Osteoblast (primary cell): ENCODE results near the gene MTTP. TPM values are rescaled to one million over a fixed set of nuclear protein-coding genes. Genes with fewer than 3 reads are reported as not detected.
"Not testable (repeated sequence)": the region's sequence is repeated elsewhere in the genome, so short reads cannot be mapped to it uniquely, and the experiment has no call there.

Experiments
- DNase-seq: peaks from one replicate; pipeline ENCODE4 v3.0.0; 2011; ENCODE audit warnings: low spot score, mixed read lengths; ENCODE audit not compliant: insufficient read length; ENCODE audit errors: missing footprints
- H2AFZ ChIP-seq: 2 replicates; pipeline ENCODE4 v1.6.0; 2011; ENCODE audit warnings: mild to moderate bottlenecking, low read length
- H3K27ac ChIP-seq: 2 replicates; pipeline ENCODE4 v1.5.1; 2011; ENCODE audit warnings: mild to moderate bottlenecking, low read depth, low read length, moderate library complexity
- H3K27me3 ChIP-seq: 2 replicates; pipeline ENCODE4 v1.6.0; 2012; ENCODE audit warnings: mild to moderate bottlenecking, control low read depth, inconsistent platforms, low read length, moderate library complexity; ENCODE audit not compliant: insufficient read depth
- H3K36me3 ChIP-seq: 2 replicates; pipeline ENCODE4 v1.5.1; 2011; ENCODE audit warnings: mild to moderate bottlenecking, low read length, control low read depth, moderate library complexity; ENCODE audit not compliant: insufficient read depth
- H3K4me1 ChIP-seq: 2 replicates; pipeline ENCODE4 v1.5.1; 2011; ENCODE audit warnings: mild to moderate bottlenecking, low read length, control low read depth, moderate library complexity; ENCODE audit not compliant: insufficient read depth
- H3K4me2 ChIP-seq: 2 replicates; pipeline ENCODE4 v1.6.0; 2011; ENCODE audit warnings: mild to moderate bottlenecking, low read length; ENCODE audit not compliant: insufficient read depth
- H3K4me3 ChIP-seq: fragments of 200-600 bp; sonication (generic); 3 replicates; pipeline ENCODE4 v1.5.1; 2012; ENCODE audit warnings: mild to moderate bottlenecking, low read length, inconsistent platforms; ENCODE audit not compliant: insufficient read depth
- H3K79me2 ChIP-seq: 2 replicates; pipeline ENCODE4 v1.6.0; 2012; ENCODE audit warnings: mild to moderate bottlenecking, low read length, control low read depth, inconsistent platforms; ENCODE audit not compliant: insufficient read depth
- H3K9me3 ChIP-seq: 2 replicates; pipeline ENCODE4 v1.5.1; 2011; ENCODE audit warnings: low read depth, low read length, control low read depth
- H4K20me1 ChIP-seq: 2 replicates; pipeline ENCODE4 v1.6.0; 2012; ENCODE audit warnings: mild to moderate bottlenecking, low read length, control low read depth; ENCODE audit not compliant: insufficient read depth
- CTCF ChIP-seq: IDR thresholded peaks from 2 replicates; pipeline ENCODE4 v1.5.1; 2011; ENCODE audit warnings: mild to moderate bottlenecking, low read depth, low read length, moderate library complexity; ENCODE audit errors: extremely low read depth
- total RNA-seq: library from RNA; depleted of rRNA; stranded (reverse); fragments of >200 nt; gene quantifications from 2 replicates; pipeline ENCODE4 v1.2.3, GENCODE V29; 2012

Gene MTTP
- 0.29 TPM in 1 of 2 replicates, not detected in the other for total RNA-seq

- DNase-seq, result no peak
- Histone ChIP-seq H3K79me2 (no peaks in the 10 kb centered on the region), H3K27ac (no peak within 1 kb of the TSS), H2AFZ (peak within 1 kb of the TSS; percentile 53), H4K20me1 (no peaks in the 10 kb centered on the region), H3K4me3 (no peak within 1 kb of the TSS), H3K4me2 (peak within 1 kb of the TSS; percentile 29), H3K9me3 (no peaks in the 10 kb centered on the region), H3K27me3 (no peaks in the 10 kb centered on the region), H3K4me1 (no peaks in the 10 kb centered on the region), H3K36me3 (no peaks in the 10 kb centered on the region)
- TF ChIP-seq CTCF, result no peak
Observed at GRCh38 chr4:99574530-99575324, at the start of gene MTTP. Gene MTTP, plus strand, starts transcription at chr4:99574824. Its CDS starts 86 bp downstream, at chr4:99574910.

- no peak for TF ChIP-seq CTCF
- H3K27me3 ChIP-seq, result no peaks in the 10 kb centered on the region
- no peaks in the 10 kb centered on the region for H3K36me3 ChIP-seq
Observed at GRCh38 chr4:99529228-99529627, 45.4 kb upstream of the MTTP start.

GRCh38 chr4:99529956-99530355 is 44.7 kb upstream of the MTTP start:
- no peak overlapping the region for H3K4me3 ChIP-seq
- no peaks in the 10 kb centered on the region for H3K4me1 ChIP-seq
- H3K27me3 ChIP-seq, result no peaks in the 10 kb centered on the region
- no peaks in the 10 kb centered on the region for H3K36me3 ChIP-seq
- TF ChIP-seq CTCF, result no peak
- DNase-seq, result no peak
- H2AFZ ChIP-seq, result no peak overlapping the region
- H3K79me2 ChIP-seq, result no peaks in the 10 kb centered on the region
- no peak overlapping the region for H3K4me2 ChIP-seq
- H3K27ac ChIP-seq, result no peak overlapping the region
- no peaks in the 10 kb centered on the region for H3K9me3 ChIP-seq
- H4K20me1 ChIP-seq, result no peaks in the 10 kb centered on the region

More at GRCh38 chr4:99529228-99529627, 45.4 kb upstream of the MTTP start:
- no peak overlapping the region for H3K4me2 ChIP-seq
- no peaks in the 10 kb centered on the region for H4K20me1 ChIP-seq
- no peak for DNase-seq
- H3K4me3 ChIP-seq, result no peak overlapping the region
- H3K79me2 ChIP-seq, result no peaks in the 10 kb centered on the region
- no peaks in the 10 kb centered on the region for H3K4me1 ChIP-seq
- H3K9me3 ChIP-seq, result no peaks in the 10 kb centered on the region
- no peak overlapping the region for H3K27ac ChIP-seq
- no peak overlapping the region for H2AFZ ChIP-seq

- not testable (repeated sequence) for H3K4me1 ChIP-seq, H4K20me1 ChIP-seq, DNase-seq, H3K4me2 ChIP-seq, H2AFZ ChIP-seq, H3K27ac ChIP-seq, H3K79me2 ChIP-seq, H3K4me3 ChIP-seq, H3K36me3 ChIP-seq, H3K27me3 ChIP-seq, H3K9me3 ChIP-seq
Observed at GRCh38 chr4:99534699-99535098, 39.9 kb upstream of the MTTP start.
